Measurements from ENCODE around the gene LKAAEAR1.

Gene LKAAEAR1

DNA sequence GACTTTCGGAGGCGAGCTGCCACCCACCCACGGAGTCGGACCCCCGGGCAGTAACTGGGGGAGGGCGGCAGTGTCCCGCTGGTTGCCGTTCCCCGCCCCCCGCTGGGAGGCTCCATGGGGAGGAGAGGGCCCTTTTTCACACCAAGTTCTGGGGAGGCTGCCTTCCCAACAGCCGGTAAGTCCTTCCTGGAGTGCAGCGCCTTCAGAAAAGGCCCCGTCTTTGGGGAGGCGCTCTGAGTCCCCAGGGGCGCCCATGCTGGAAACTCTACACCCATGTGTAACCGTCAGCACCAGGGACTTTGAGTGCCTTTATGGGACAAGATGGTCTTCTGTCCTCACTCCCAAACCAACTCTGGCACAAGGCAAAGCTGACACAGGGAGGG, 34.3 kb downstream of the LKAAEAR1 start:
- DNase-seq: no peak

DNA sequence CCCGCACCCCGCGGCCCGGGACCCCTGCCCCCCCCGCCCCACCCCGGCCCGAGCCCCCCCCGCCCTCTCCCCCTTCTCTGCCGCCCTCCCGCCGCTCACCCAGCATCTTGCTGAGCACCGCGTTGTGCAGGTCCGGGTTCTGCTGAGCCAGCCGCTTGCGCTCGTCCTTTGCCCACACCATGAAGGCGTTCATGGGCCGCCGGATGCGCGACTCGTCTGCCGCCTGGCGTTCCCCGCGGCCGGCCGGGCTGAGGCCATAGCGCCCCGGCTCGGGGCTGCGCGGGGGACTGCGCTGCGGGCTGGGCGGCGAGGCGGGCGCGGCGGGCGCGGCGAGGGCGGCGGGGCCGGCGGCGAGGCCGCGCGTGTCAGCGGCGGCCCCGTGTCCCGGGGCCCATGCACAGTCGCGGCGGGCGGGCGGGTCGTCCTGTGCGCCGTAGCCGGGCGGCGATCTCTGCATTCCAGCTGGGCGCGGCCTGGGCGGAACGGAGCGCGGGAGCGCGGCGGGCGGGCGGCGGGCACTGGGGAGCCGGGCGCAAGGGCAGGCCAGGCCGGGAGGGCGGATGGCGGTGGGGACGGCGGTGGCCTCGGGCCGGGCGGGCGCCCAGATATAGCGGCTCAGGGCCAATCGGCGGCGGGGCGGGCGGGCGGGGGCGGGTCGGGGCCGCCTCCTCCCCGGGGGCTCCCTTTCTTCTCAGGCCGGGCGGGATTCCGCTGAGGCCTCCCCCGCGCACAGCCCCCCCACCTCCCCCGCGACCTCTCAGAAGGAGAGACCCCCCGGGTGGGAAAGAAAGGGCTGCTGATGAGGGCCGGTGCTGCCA, 34.9 kb downstream of the LKAAEAR1 start, which contains the start of gene SOX18:
SOX18 (minus strand) TSS at position 580 of the 818 bp plus-strand sequence; CDS start at position 457, 123 bp downstream.
- DNase-seq: no peak

DNA sequence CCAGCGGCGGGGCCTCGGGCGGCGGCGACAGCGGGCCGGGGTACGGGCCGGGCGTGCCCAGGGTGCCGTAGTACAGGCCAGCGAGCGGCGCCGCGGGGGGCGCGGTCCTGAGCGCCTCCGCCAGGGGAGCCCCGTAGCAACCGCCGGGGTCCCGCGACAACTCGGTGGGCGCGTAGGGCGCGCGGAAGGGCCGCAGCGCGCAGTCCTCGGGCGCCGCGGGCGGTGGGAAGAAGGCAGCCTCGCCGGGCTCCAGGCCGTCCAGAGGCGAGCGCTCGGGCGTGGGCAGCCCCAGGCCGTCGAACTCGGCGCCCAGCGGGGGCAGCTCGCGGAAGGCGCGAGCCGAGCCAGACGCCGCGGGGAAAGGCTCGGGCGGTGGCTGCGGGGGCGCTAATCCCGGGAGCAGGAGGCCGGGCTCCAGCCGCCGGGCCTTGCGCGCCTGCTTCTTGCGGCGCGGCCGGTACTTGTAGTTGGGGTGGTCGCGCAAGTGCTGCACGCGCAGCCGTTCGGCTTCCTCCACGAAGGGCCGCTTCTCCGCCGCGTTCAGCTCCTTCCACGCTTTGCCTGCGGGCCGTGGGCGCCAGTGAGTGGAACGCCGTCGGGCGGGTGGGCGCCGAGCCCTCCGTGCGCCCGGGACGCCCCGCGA, 35.7 kb downstream of the LKAAEAR1 start:
- DNase-seq: no peak

DNA sequence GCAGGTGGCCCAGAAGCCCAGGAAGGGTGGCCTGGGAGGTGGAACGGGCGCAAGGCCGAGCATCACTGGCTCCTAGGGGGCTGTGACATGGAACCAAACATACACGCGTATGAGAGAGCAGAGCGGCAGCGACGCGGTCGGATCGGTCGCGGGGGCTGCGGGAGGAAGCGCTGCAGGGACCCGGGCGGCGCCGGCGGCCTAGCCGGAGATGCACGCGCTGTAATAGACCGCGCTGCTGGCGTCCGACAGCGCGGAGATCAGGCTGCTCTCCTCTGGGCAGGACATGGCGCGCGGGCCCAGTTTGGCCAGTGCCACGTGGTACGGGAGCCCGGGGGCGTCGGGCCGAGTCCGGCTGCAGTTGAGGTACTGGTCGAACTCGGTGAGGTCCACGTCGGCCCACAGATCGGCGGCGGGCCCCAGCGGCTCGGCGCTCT, 36.2 kb downstream of the LKAAEAR1 start:
- no peak for DNase-seq

DNA sequence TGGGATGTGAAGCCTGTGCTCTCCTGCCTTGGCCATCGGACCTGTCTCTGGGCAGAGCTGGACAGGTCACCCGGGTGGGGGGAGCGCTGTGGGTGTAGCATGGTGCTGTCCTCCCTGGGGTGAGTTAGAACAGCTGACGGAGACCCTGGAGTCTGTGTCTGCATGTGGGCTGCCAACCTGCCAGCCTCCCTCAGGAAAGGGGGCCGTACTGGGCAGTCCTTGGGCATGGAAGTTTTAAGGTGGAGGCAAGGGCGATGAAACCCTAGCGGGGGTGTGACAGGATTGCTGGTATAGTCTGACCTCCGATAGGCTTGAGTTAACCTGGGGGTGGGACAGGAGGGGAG, 37.2 kb downstream of the LKAAEAR1 start:
- no peak for DNase-seq

DNA sequence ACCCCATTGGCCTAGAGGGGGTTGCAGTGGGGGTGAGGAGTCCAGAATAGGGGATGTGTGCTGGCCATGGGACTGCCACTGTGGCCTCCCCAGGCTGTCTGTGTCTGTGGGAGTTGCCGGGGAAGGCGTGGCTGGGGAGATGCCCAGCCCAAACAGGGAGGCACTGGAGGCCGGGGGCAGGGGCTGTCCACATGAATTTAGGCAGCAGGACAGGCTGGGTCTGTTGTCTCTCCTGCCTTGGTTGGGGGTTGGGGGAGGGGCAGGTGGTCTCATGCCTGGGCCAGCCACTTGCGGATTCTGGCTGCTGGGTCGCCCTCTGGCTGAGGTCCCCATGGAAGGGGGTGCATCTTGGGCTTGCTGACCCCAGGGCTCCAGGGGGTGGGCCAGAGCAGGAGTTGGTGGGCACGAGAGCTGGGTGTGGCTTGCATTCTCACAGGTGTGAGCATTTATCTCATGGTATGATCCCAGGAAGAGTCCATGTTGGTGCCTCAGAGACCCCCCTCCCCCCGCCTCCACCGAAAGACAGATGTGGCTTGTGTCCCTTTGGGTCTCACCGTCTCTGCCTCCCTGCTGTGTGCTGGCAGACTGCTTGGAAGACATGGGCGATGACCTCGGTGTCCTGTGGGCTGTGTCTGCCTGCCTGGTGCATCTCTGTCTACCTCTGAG, 38.7 kb downstream of the LKAAEAR1 start:
- DNase-seq: no peak

DNA sequence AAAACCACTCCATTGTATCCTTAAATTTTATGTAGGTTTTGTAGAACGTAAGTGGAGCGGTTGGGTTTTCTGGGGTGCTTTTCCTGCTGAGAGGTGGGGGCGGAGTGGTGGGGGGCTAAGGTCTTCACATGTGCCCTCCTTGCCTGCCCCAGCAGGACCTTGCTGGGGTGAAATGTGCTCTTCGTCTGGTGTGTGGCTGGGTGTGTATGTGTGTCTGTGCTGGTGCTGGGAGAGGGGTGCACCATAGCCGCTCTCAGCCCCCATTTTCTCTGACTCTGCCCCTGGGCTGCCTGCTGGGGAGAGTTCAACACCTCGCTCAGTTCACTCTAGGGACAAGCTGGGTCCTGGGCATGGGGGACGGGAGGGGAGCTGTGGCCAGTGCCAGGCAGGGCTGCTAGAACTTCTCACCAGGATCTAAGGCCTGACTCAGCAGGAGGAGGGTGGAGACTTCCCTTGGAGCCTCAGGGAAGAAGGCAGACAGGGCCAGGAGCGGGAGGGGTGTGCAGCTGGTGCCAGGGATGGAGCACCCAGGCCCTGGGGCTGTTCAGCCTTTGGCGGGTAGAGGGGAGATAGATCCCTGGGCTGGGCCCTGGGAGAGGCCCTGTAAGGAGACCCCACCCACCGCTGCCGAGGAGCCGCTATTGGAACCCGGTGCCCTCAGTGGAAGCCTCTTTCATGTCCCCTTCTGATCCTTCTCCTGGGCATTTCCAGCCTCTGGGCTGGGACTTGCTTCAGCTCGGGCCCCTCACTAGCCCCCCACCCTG, 39.5 kb downstream of the LKAAEAR1 start:
- DNase-seq: no peak

DNA sequence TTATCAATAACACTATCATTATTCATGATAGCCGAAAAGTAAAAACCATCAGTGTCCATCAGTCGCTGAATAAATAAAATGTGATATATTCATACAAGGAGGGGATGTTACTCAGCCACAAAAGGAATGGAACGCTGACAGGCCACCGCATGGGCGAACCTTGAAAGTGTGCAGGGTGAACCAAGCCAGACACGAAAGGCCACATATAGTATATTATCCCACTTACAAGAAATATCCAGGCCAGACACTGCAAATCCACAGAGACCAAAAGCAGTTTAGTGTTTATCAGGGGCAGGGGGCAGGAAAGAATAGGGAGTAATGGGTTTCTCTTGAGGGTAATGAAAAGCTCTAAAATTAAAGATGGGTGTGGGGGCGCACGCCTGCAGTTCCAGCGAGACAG, 40.4 kb downstream of the LKAAEAR1 start:
- DNase-seq: no peak

DNA sequence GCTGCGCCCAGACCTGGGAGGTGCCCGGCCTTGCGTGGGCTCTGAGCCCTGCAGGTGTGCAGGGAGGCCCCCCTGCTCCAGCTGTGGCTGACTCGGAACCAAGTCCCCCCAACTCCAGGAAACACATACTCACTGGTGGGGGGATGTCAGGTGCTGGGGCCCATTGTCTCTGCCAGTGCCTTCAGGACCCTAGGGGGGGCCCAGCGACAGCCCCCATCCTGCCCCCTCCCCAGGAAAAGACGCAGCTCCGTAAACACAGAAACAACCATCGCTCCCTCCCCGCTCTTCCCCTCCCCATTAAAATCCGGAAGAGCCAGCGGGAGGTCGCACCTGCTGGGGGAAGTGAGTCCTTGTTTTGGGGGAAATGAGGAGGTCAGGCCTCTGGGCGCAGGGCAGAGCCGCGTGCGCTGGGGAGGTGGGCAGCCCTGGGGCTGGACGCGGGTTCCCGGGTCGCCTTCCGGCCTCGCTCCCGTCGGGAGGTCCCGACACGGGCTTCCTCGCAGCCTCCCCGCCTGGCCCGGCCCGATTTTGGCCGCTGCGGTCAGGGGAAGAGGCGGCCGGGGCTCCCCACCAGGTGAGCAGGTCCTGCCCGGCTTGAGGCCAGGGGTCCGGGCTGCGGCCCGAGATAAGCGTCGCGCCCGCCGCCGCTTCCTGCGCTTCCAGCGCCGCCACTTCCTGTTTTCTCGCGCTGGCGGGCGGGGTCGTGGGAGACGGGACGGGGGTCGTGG, 42.0 kb downstream of the LKAAEAR1 start:
- DNase-seq: no peak

DNA sequence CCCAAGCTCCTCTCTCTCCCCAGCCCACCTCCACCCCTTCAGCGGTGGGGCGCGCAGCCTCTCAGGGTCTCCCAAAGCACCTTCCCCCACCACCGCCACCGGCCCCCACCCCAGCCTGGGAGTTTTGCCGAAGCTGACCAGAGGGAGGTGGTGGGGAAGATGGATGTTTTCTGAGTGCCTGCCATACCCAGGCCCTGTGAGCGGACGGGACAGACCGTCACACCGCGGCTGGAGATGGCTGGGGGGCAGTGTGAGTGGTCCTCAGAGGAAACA, 42.5 kb downstream of the LKAAEAR1 start:
- DNase-seq: no peak

DNA sequence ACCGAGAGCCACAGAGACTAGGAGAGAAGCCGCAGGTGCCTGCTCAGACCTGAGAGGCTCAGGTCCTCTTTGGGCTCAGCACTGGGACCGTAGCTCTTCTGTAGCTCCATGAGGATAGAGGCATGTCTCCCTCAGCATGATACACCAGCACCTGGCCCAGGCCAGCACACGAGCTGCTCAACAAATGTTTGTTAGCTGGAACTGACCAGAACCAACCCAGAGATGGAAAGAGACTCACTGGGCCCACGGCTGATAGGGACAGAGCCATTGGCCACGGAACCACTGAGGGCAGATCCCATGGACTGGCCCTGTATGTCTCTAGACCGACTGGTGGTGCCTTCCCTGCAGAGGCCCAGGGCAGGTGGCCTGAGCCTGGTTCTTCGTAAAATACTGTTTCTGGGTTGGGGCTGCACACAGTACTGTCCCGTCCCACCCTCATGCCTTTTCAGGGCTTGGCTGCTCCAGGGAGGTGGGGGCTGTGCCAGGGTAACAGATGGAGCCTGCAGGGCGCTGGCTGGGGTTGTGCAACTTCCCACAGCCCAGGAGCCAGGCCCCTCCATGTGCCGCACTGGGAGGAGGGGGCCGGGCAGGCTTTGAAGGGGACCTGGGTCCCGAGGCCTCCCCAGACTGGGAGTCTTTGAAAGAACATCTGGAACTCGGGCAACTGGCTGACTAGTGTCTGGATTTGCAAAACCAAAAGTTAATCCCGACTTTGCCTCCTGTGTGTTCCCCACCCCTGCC, 43.0 kb downstream of the LKAAEAR1 start:
- DNase-seq: no peak

DNA sequence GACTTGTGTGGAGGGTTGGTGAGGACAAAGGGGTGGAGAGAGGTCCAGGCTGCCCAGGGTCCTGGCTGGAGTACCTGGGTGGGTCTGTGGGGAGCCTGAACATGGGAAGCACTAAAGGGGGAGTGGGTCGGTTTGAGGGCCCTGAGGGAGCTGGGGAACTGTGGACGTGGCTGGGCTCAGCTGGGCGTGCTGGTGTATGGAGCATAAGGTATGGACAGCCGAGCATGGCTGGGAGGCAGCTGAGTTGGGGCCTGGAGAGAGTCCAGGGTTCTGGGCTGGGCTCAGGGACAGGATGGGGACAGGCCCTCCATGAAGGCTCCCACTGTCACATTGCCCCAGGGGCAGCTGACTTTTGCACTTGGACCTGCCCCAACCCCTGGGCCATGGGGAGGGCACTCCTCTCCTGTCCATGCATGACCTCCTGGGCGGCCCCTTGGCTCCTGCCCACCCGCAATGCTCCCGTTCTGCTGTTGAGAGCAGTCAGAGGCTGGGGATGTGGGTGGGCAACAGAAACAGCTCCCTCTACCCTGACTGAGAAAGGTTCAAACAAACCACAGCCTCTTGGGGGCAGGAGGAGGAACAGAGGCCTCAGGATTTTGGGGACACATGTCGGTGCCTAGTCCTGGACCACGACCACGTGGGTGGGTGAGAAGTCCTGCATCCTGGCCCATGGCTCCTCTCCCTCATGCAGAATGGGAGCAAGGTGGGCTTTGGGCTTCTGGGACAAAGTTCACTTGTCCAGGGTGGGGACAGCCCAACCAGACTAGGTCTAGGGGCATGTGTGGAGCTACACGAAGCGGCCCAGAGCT, 43.8 kb downstream of the LKAAEAR1 start:
- no peak for DNase-seq

DNA sequence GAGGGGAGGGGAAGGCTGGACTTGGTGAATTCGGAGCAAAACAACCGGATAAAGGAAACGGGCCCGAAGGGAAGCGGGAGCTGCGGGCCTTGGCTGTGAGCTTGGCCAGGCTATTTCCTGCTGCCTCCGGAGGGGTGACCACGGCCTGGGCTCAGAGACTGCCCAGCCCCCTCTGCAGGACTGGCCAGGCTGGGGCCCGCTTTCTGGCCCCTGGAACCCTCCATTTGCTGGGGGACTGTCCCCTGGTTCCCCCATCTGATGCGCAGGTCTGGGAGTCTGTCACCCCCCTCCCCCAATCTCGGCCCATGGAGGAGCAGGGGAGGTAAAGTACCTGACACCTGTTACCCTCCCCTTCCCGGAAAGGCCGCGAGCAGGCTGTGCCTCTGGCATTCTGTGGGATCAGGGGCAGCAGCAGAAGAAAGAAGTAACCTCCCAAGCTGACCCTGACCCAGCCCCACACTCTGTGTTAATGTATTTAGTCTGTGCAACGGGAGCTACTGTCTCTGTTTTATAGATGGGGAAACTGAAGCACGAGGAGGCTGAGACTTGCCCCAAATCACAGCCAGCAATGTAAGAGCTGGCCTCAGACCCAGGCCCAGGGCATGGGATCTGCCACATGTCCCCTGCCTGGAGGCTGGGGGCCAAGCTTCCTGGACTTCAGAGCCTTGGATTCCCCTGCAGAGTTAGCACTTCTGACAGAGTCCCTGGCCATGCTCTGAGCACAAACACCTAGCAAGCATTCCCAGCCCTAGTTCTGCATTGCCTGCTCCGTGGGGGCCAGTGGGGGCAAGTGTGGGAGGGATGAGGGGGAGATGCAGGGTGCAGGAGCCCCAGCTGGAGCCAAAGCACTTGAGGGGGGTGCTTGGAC, 44.7 kb downstream of the LKAAEAR1 start:
- no peak for DNase-seq

DNA sequence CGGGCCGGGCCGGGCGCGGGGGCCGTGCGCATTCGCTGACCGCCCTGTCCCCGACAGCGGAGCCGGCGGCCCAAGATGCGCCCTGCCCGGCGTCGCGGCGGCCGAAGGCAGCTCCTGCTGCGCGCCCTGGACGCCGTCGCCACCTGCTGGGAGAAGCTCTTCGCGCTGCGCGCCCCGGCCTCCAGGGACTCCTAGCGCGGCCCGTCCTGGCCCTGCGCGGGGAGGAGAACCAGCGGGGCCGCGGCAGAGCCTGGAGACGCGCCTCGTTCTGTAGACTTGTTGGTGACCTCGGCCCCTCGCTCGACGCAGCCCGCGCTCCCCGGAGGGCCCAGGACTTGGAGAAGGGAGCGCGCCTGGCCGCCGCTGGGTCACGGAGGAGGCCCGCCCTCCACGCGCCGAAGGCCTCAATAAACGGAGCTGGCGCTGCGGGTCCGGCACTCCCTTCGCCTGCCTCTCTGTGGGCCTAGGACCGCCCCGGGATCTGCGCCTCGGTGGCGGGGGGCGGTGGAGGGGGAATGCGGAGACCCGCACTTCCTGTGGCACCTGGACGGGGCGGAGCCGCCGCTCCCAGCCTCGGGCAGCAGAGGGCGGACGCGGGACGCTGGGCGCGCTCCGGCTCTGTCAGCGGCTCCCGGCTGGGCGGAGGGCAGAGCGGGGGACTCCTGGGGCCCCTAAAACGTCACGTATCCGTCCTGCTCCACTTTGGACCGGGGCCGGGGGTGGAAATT, 45.5 kb downstream of the LKAAEAR1 start:
- peak; percentile 76 for DNase-seq

DNA sequence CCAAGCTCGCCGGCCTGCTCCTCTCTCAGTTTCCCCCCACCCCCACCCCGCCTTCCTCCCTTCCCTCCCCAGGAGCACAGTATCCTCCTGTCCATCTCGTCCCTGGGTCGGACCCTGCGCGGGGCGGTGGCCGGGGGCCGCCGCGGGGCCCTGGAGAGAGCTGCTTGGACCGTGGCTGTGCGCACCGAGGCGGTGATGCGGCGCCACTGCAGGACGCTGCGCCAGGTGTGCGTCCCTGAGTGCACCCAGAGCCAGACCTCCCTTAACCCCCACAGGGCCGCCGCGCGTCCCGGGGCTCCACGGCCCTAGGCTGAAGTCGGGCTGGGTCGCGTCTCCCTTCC, 46.0 kb downstream of the LKAAEAR1 start:
- no peak for DNase-seq

DNA sequence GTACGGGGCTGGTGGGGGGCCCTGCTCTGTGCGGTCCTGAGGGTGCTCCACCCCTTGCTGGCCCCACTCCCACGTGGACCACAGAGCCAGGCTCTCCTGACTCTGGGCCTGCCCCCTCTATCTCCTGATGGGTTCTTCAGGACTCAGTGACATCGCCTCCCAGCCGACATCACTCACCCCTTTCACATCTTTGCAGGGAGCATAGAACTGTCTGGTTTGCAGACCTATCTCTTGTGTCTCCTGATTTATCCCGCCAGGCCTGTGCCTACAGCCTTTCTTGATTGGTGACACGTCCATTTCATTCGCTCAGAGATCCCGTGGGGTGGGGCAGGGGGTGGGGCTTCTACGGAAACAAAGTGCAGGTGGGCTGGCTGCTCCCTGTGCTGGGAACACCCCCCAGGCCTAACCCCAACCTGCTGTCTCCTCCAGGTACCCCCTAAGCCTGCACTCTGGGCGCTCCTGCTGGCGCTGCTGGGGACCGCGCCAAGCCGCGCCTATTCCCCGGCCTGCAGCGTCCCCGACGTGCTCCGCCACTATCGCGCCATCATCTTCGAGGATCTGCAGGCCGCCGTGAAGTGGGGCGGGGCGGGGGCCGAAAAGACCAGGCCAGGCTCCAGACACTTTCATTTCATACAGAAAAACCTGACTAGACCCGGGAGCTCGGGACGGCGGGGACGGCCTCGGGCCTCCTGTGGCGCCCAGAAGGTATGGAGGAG, 46.5 kb downstream of the LKAAEAR1 start:
- peak; percentile 17 for DNase-seq

DNA sequence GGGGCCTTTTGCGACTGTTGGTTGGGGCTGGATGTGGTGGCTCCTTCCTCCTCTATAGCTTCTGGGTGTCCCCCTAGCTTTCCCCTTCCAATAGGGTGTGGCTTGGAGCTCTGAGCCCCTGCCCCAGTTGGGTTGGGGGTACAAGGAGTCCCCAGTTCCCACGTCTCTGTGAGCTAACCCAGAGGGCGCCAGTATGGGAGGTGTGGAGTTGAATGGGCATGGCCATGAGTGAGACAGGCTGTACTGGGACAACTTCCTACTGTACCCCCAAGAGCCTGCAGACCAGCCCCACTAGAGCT, 47.0 kb downstream of the LKAAEAR1 start:
- DNase-seq: no peak

DNA sequence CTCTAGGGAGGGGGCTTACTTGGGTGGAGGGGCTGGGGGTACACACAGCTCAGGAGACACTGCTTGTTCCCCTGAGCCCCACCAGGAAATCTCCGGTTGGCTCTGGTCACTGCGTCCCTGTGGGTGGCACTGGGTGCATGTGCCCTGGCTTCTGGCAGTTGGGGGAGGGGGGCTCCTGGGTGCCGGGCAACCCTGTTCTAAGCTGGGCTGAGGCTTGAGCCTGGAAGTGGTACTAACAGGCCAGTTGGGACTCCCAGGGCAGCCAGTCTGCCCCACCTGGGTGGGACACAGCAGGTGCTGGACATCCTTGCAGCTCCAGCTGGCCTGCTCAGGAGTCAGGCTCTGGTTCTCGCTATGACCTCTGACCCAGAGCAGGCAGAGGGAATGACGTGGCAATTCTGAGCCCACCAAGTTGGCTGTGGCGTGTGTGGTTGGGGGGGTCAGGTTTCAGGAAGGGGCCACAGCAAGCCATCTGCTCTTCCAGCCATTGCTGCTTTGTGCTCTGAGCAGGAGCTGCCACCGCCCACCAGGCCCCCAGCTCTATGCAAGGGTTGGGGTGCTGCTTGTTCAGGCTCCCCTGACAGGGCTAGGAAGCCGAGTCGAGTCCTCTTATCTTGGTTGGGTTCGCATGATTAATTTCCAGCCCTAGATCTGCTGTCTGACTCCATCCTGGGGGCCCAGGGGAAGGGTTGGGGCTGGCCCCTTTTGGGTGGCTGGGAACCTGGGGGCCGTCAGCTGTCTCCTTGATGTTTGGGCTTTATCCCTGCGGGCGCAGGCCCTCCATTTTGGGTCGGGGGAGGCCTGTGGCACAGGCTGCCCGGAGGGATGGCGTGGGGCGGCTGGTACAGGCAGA, 47.6 kb downstream of the LKAAEAR1 start:
- no peak for DNase-seq
